H1 (cell line): ENCODE results near the gene ZNF775. TPM values are rescaled to one million over a fixed set of nuclear protein-coding genes. Genes with fewer than 3 reads are reported as not detected.
A peak's percentile ranks its signal among the peaks of the same experiment; 100 is the strongest.

ENCODE experiments used
- CTCF ChIA-PET: fragments of 300-600 bp; sonication (Branson Sonifier 250); formaldehyde crosslinking; loops from one replicate; lab custom pipeline; 2021; ENCODE audit not compliant: partially characterized antibody; lab: Charles Lee
- POLR2A ChIA-PET: fragments of 300-600 bp; sonication (Branson Sonifier 250); formaldehyde crosslinking; loops from one replicate; lab custom pipeline; 2021; ENCODE audit warnings: inconsistent platforms; ENCODE audit not compliant: partially characterized antibody; lab: Charles Lee
- DNase-seq, 2 experiments: peaks; one replicate each; pipeline versions ENCODE4 v3.0.0 to v3.0.0-alpha.2; 2010 to 2022; ENCODE audit warnings: low spot score in 2 of 2, low read depth in 1 of 2, mixed read lengths in 1 of 2
- FAIRE-seq: peaks from 2 replicates; lab custom pipeline; 2011; peaks lifted over from hg19 to GRCh38; lab: Jason Lieb, UNC
- H2AFZ ChIP-seq: 2 replicates; pipeline ENCODE4 v1.8.1; 2012; ENCODE audit warnings: low read length, inconsistent platforms
- H2AK5ac ChIP-seq: 2 replicates; pipeline ENCODE4 v1.6.1; 2013; ENCODE audit warnings: low read depth, low read length
- H2BK120ac ChIP-seq: replicated peaks from 2 replicates; pipeline ENCODE3; 2013; ENCODE audit warnings: low read depth, low read length, inconsistent platforms
- H2BK12ac ChIP-seq: 2 replicates; pipeline ENCODE4 v1.6.1; 2013; ENCODE audit warnings: low read depth, low read length
- H2BK15ac ChIP-seq: 2 replicates; pipeline ENCODE4 v1.6.1; 2013; ENCODE audit warnings: low read length
- H2BK20ac ChIP-seq: 2 replicates; pipeline ENCODE4 v1.6.1; 2013; ENCODE audit warnings: low read length
- H2BK5ac ChIP-seq: 2 replicates; pipeline ENCODE4 v1.6.1; 2013; ENCODE audit warnings: low read depth, low read length
- H3K14ac ChIP-seq: 2 replicates; pipeline ENCODE4 v1.6.1; 2013; ENCODE audit warnings: inconsistent platforms; ENCODE audit not compliant: insufficient read length
- H3K18ac ChIP-seq: 2 replicates; pipeline ENCODE4 v1.6.1; 2013; ENCODE audit warnings: low read length; ENCODE audit errors: extremely low read depth
- H3K23ac ChIP-seq: 2 replicates; pipeline ENCODE4 v1.6.1; 2013; ENCODE audit warnings: inconsistent platforms; ENCODE audit not compliant: insufficient read length
- H3K23me2 ChIP-seq: 2 replicates; pipeline ENCODE4 v1.6.1; 2013; ENCODE audit warnings: low read depth, low read length
- H3K27ac ChIP-seq: 2 replicates; pipeline ENCODE4 v1.6.1; 2011; ENCODE audit warnings: low read depth, low read length, inconsistent platforms
- H3K27me3 ChIP-seq, 4 experiments: replicated peaks in 1 of 4; 1 replicate in 1 of 4; 2 replicates in 3 of 4; pipeline versions ENCODE4 v1.6.1 to v1.8.1; 2011 to 2013; ENCODE audit warnings: low read length in 3 of 4, mild to moderate bottlenecking in 3 of 4, inconsistent platforms in 2 of 4, mixed read lengths in 2 of 4, moderate library complexity in 1 of 4; ENCODE audit not compliant: control insufficient read depth in 3 of 4, insufficient read depth in 3 of 4; ENCODE audit errors: extremely low read depth in 1 of 4
- H3K36me3 ChIP-seq, 4 experiments: 2 replicates each; pipeline versions ENCODE4 v1.6.1 to v1.8.1; 2011 to 2013; ENCODE audit warnings: mild to moderate bottlenecking in 4 of 4, low read length in 3 of 4, moderate library complexity in 2 of 4, control low read depth in 1 of 4, inconsistent platforms in 1 of 4; ENCODE audit not compliant: insufficient read depth in 4 of 4, control insufficient read depth in 2 of 4
- H3K4ac ChIP-seq: replicated peaks from 2 replicates; pipeline ENCODE3; 2013; ENCODE audit warnings: low read length, low read depth, mixed read lengths, inconsistent platforms; ENCODE audit not compliant: insufficient read length
- H3K4me1 ChIP-seq, 4 experiments: replicated peaks in 1 of 4; 1 replicate in 1 of 4; 2 replicates in 3 of 4; pipeline versions ENCODE4 v1.6.1 to v1.8.1; 2011 to 2013; ENCODE audit warnings: low read length in 3 of 4, inconsistent platforms in 2 of 4, mixed read lengths in 1 of 4; ENCODE audit not compliant: insufficient read depth in 4 of 4, control insufficient read depth in 3 of 4
- H3K4me2 ChIP-seq, 2 experiments: 2 replicates each; pipeline versions ENCODE4 v1.6.1 to v1.8.1; 2011 to 2013; ENCODE audit warnings: low read depth in 2 of 2, low read length in 2 of 2, control low read depth in 1 of 2, inconsistent platforms in 1 of 2, mild to moderate bottlenecking in 1 of 2; ENCODE audit not compliant: insufficient read depth in 1 of 2
- H3K4me3 ChIP-seq, 4 experiments: fragments of 200-600, 300-600 bp in 1 of 4; sonication (generic), shearing (Covaris generic), sonication (Bioruptor Twin) in 1 of 4; 2 replicates each; pipeline versions ENCODE4 v1.5.1 to v1.8.1; 2011 to 2016; ENCODE audit warnings: low read length in 4 of 4, low read depth in 3 of 4, control low read depth in 2 of 4, inconsistent platforms in 2 of 4, mild to moderate bottlenecking in 2 of 4, mixed read lengths in 1 of 4, moderate library complexity in 1 of 4; ENCODE audit not compliant: insufficient read depth in 2 of 4; ENCODE audit errors: extremely low read depth in 1 of 4
- H3K56ac ChIP-seq: replicated peaks from 2 replicates; pipeline ENCODE3; 2013; ENCODE audit warnings: low read depth, mild to moderate bottlenecking, mixed read lengths, low read length, inconsistent platforms; ENCODE audit not compliant: insufficient read length
- H3K79me1 ChIP-seq: 2 replicates; pipeline ENCODE4 v1.6.1; 2013; ENCODE audit warnings: low read depth, low read length, control low read depth
- H3K79me2 ChIP-seq, 2 experiments: 2 replicates each; pipeline versions ENCODE4 v1.6.1 to v1.8.1; 2012 to 2013; ENCODE audit warnings: low read length in 2 of 2, mild to moderate bottlenecking in 2 of 2, inconsistent platforms in 1 of 2; ENCODE audit not compliant: insufficient read depth in 2 of 2, control insufficient read depth in 1 of 2
- H3K9ac ChIP-seq, 4 experiments: replicated peaks in 1 of 4; 1 replicate in 1 of 4; 2 replicates in 3 of 4; pipeline versions ENCODE4 v1.6.1 to v1.8.1; 2011 to 2013; ENCODE audit warnings: low read depth in 3 of 4, low read length in 3 of 4, control low read depth in 2 of 4, mild to moderate bottlenecking in 2 of 4, moderate library complexity in 2 of 4, inconsistent platforms in 1 of 4; ENCODE audit errors: extremely low read depth in 1 of 4
- H3K9me3 ChIP-seq, 2 experiments: 2 replicates each; pipeline versions ENCODE4 v1.6.1 to v1.8.1; 2012 to 2013; ENCODE audit warnings: mild to moderate bottlenecking in 2 of 2, moderate library complexity in 2 of 2, control low read depth in 1 of 2, inconsistent platforms in 1 of 2, low read depth in 1 of 2, low read length in 1 of 2, mixed read lengths in 1 of 2; ENCODE audit not compliant: insufficient read depth in 2 of 2
- H4K20me1 ChIP-seq, 2 experiments: replicated peaks in 1 of 2; 2 replicates each; pipeline versions ENCODE3 to v1.8.1; 2011 to 2013; ENCODE audit warnings: inconsistent platforms in 2 of 2, low read length in 2 of 2, mild to moderate bottlenecking in 1 of 2; ENCODE audit not compliant: insufficient read depth in 2 of 2, control insufficient read depth in 1 of 2
- H4K5ac ChIP-seq: 2 replicates; pipeline ENCODE4 v1.6.1; 2013; ENCODE audit warnings: low read length, low read depth, mixed read lengths, inconsistent platforms; ENCODE audit not compliant: insufficient read length
- H4K8ac ChIP-seq: 2 replicates; pipeline ENCODE4 v1.8.0; 2013; ENCODE audit warnings: mild to moderate bottlenecking, moderate library complexity, low read length, inconsistent platforms; ENCODE audit not compliant: insufficient read depth; ENCODE audit errors: extremely low read depth
- H4K91ac ChIP-seq: replicated peaks from 2 replicates; pipeline ENCODE3; 2013; ENCODE audit warnings: low read length, mixed read lengths, inconsistent platforms; ENCODE audit not compliant: insufficient read length
- EGR1 ChIP-seq: IDR thresholded peaks from 2 replicates; pipeline ENCODE4 v1.6.1; 2011; ENCODE audit warnings: low read depth, low read length, borderline replicate concordance
- GABPA ChIP-seq: IDR thresholded peaks from 2 replicates; pipeline ENCODE4 v1.6.1; 2011; ENCODE audit warnings: mild to moderate bottlenecking, low read length, moderate library complexity, borderline replicate concordance; ENCODE audit not compliant: insufficient read depth
- PHF8 ChIP-seq: fragments of 200-600 bp; sonication (generic); conservative IDR thresholded peaks from 2 replicates; pipeline ENCODE4 v1.7.1; 2012; ENCODE audit warnings: low read depth, mild to moderate bottlenecking, inconsistent platforms, low read length, moderate library complexity
- SRF ChIP-seq: IDR thresholded peaks from 2 replicates; pipeline ENCODE4 v1.6.1; 2011; ENCODE audit warnings: mild to moderate bottlenecking, low read depth, low read length, moderate library complexity
- TCF12 ChIP-seq: IDR thresholded peaks from 2 replicates; pipeline ENCODE4 v1.6.1; 2011; ENCODE audit warnings: low read depth, mild to moderate bottlenecking, low read length
- WGBS, 2 experiments: shearing (Covaris generic) in 1 of 2; methylation state at CpG; one replicate each; pipeline versions ENCODE4 v1.1.6 to v1.1.7; 2013 to 2015; ENCODE audit warnings: low lambda C conversion rate in 2 of 2, mixed read lengths in 2 of 2, inconsistent platforms in 1 of 2, low coverage in 1 of 2, missing lambda C conversion rate in 1 of 2; ENCODE audit not compliant: insufficient replicate concordance in 2 of 2, insufficient coverage in 1 of 2, insufficient read length in 1 of 2; ENCODE audit errors: extremely low coverage in 1 of 2, missing lambda C conversion rate in 1 of 2; 5-methylcytosine and 5-hydroxymethylcytosine counted together
- polyA plus RNA-seq, 7 experiments: library from polyadenylated mRNA; depleted of rRNA in 3 of 7; stranded (reverse) in 5 of 7; unstranded in 2 of 7; fragments of >200 nt in 5 of 7; fragments of 200-250 nt in 2 of 7; gene quantifications; 1 replicate in 5 of 7; 2 replicates in 1 of 7; 4 replicates in 1 of 7; pipeline versions ENCODE4 v1.2.1 to v1.2.3, GENCODE V29; 2011 to 2013; ENCODE audit warnings: missing spikeins in 2 of 7, mixed read lengths in 2 of 7
- total RNA-seq: library from RNA; stranded (reverse); fragmentation: NEBNext Ultra II Directional; extraction: Animal tissue kit (Norgen Biotek cat#: 25700); gene quantifications from 2 replicates; pipeline ENCODE4 v1.2.1, GENCODE V29; 2021
- TF ChIP-seq, protein P1 (sequence below), 3 experiments: IDR thresholded peaks; 1 replicate in 2 of 3; 2 replicates in 1 of 3; pipeline versions ENCODE4 v1.5.1 to v1.6.1; 2011; ENCODE audit warnings: low read length in 3 of 3, mild to moderate bottlenecking in 3 of 3, inconsistent platforms in 2 of 3, low read depth in 1 of 3, moderate library complexity in 1 of 3; ENCODE audit not compliant: insufficient read depth in 1 of 3; ENCODE audit errors: control extremely low read depth in 1 of 3
- TF ChIP-seq, protein P2 (sequence below): IDR thresholded peaks from 2 replicates; pipeline ENCODE4 v1.6.1; 2011; ENCODE audit warnings: low read depth, mild to moderate bottlenecking, low read length; ENCODE audit not compliant: insufficient read depth

ZNF775 gene
- total and polyA plus RNA-seq, 2 of the 8 experiments (the other 6 are each of a cell fraction or from before 2014, with no cell fraction given) = 13.6 to 21.5 TPM

DNA sequence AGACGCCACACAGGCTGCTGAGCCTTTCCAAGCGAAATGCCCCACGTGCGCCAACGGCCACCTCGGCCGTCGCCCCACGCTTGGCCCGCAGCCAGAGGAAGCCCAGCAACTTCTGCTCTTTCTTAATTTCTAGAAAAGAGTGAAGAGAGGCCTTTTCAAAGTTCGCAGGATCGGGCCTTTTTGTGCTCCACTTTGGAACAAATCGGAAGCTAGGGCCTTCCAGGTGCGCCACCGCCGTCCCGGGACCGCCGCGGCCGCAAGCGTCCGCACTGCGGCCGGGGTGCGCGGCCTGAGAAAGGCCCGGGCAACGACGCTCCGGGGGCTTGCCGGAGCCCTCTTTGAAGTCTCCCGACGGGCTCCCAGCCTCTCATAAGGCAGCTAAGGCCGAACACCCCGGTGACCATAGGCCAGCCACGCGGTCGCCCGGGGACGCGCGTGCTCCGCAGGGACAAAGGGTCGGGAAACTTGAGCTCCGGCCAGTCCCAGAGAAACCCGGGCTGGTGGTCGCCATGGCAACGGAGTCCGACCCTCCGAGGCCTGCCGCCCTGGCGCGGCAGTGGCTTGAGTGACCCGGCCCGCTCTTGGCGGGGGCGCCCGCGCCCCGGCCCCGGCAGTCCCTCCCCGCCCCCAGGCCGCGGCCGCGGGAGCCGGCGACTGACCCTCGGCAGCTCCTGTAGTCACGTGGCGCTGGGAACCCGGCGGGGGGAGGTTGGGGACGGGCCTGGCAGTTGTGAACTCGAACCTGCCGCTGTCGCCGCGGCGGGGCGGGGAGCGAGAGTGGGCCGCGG lies 10.8 kb upstream of the ZNF775 start, which contains the start of gene REPIN1:
TSS of gene REPIN1 (plus strand) at position 727 of the 788 bp plus-strand sequence. CDS start 890 bp downstream, outside the sequence.
- no peaks in the 10 kb centered on the region for H3K27me3 ChIP-seq
- no peaks in the 10 kb centered on the region for H3K9me3 ChIP-seq
- peaks cover 2 to 26% (median 12%) of the 10 kb centered on the region in 4 experiments for H3K4me1 ChIP-seq
- peak within 1 kb of the TSS; percentile 95 for H3K27ac ChIP-seq
- H2BK12ac ChIP-seq = peak within 1 kb of the TSS; percentile 93
- peak within 1 kb of the TSS; percentile 71 for H2AK5ac ChIP-seq
- 0 out of 2 replicates have a peak within 1 kb of the TSS, but pooled peaks have one; percentile 29 for H2BK20ac ChIP-seq
- H3K14ac ChIP-seq = no peak within 1 kb of the TSS
- H2BK120ac ChIP-seq = no peak within 1 kb of the TSS
- peaks cover 9 to 35% (median 24%) of the 10 kb centered on the region in 4 experiments for H3K36me3 ChIP-seq
- H3K4ac ChIP-seq = peak within 1 kb of the TSS; percentile 99
- H4K20me1 ChIP-seq = peaks cover 2 to 12% of the 10 kb centered on the region in 2 experiments
- 8% methylated on average over 65 of the region's 85 CpGs; no CpG with 5 or more reads in 1 of the 2 experiments for WGBS, 2 experiments
- peak within 1 kb of the TSS; percentile 99 for H2BK5ac ChIP-seq
- H2AFZ ChIP-seq = no peak within 1 kb of the TSS; the same call in 1 of the 2 replicates
- DNase-seq (peak in 1 of 2 experiments; percentile 92), FAIRE-seq (no peak)
- peak within 1 kb of the TSS; percentile 75; the same call in 1 of the 2 replicates for H2BK15ac ChIP-seq
- peaks cover 17% of the 10 kb centered on the region for H3K79me1 ChIP-seq
- peak within 1 kb of the TSS; percentile 87 for H4K91ac ChIP-seq
- peaks cover 7 to 43% of the 10 kb centered on the region in 2 experiments; a peak in 3 of 4 replicates for H3K79me2 ChIP-seq
- peak within 1 kb of the TSS; percentile 64 to 87 (median 84) for H3K9ac ChIP-seq
- peak within 1 kb of the TSS; percentile 97 for H4K8ac ChIP-seq
- H3K23me2 ChIP-seq = peaks cover 11% of the 10 kb centered on the region; the same call in 1 of the 2 replicates
- peak within 1 kb of the TSS; percentile 70 for H3K56ac ChIP-seq
- ChIA-PET POLR2A (interaction anchor here (0.7 to 8.6 kb wide), 20 partner anchors 8 to 68 kb away, joined by 3 to 230 read pairs (median 8); partner anchors contain the start of gene RARRES2), CTCF (interaction anchor here (0.8 to 5.6 kb wide), 6 partner anchors 10 to 34 kb away, joined by 3 to 32 read pairs (median 4); no protein-coding TSS in a partner anchor)
- H3K23ac ChIP-seq = no peak within 1 kb of the TSS
- peak within 1 kb of the TSS; percentile 87 for H4K5ac ChIP-seq
- peak within 1 kb of the TSS; percentile 63 to 78 (median 69) for H3K4me3 ChIP-seq
- peak within 1 kb of the TSS; percentile 92 to 99 for H3K4me2 ChIP-seq
- H3K18ac ChIP-seq = peak within 1 kb of the TSS; percentile 99
- TF ChIP-seq, protein P1, sequence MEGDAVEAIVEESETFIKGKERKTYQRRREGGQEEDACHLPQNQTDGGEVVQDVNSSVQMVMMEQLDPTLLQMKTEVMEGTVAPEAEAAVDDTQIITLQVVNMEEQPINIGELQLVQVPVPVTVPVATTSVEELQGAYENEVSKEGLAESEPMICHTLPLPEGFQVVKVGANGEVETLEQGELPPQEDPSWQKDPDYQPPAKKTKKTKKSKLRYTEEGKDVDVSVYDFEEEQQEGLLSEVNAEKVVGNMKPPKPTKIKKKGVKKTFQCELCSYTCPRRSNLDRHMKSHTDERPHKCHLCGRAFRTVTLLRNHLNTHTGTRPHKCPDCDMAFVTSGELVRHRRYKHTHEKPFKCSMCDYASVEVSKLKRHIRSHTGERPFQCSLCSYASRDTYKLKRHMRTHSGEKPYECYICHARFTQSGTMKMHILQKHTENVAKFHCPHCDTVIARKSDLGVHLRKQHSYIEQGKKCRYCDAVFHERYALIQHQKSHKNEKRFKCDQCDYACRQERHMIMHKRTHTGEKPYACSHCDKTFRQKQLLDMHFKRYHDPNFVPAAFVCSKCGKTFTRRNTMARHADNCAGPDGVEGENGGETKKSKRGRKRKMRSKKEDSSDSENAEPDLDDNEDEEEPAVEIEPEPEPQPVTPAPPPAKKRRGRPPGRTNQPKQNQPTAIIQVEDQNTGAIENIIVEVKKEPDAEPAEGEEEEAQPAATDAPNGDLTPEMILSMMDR (IDR thresholded peaks at IDR 0.05; ENCODE audit: control extremely low read depth in 1 of 3, insufficient read depth in 1 of 3, low read depth in 1 of 3, low read length in 3 of 3) = no peak
- TF ChIP-seq EGR1 (0 out of 2 replicates have a peak, but pooled peaks have one; percentile 19), GABPA (no peak), TCF12 (no peak), PHF8 (peak; percentile 28), SRF (no peak)
- TF ChIP-seq, protein P2, sequence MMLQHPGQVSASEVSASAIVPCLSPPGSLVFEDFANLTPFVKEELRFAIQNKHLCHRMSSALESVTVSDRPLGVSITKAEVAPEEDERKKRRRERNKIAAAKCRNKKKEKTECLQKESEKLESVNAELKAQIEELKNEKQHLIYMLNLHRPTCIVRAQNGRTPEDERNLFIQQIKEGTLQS = peak; percentile 69; the same call in 1 of the 2 replicates
